OCI-LY3 (cell line): Measurements from ENCODE around the gene SPAG8.

Experiments
- H2AFZ ChIP-seq: fragments of 200-600, 300-600 bp; shearing (Covaris generic); 2 replicates; pipeline ENCODE4 v1.6.0; 2014; ENCODE audit warnings: antibody characterized with exemption, low read depth, low read length
- H3K27ac ChIP-seq: fragments of 200-600, 300-600 bp; sonication (generic); 2 replicates; pipeline ENCODE4 v1.5.1; 2014; ENCODE audit warnings: mild to moderate bottlenecking, low read length, moderate library complexity, mixed read lengths
- H3K27me3 ChIP-seq: fragments of 200-600, 300-600 bp; sonication (generic); 2 replicates; pipeline ENCODE4 v1.6.1; 2014; ENCODE audit warnings: low read depth, low read length, mixed read lengths
- H3K36me3 ChIP-seq: fragments of 200-600, 300-600 bp; sonication (generic); replicated peaks from 2 replicates; pipeline ENCODE3; 2014; ENCODE audit warnings: low read depth, low read length, mixed read lengths
- H3K4me1 ChIP-seq: fragments of 300-600, 200-600 bp; sonication (generic); 2 replicates; pipeline ENCODE4 v1.6.1; 2014; ENCODE audit warnings: low read length, mixed read lengths
- H3K4me2 ChIP-seq: fragments of 200-600, 300-600 bp; sonication (generic); 2 replicates; pipeline ENCODE4 v1.6.1; 2014; ENCODE audit warnings: low read length, mixed read lengths
- H3K4me3 ChIP-seq: fragments of 300-600, 200-600 bp; sonication (generic); 2 replicates; pipeline ENCODE4 v1.5.1; 2014; ENCODE audit warnings: antibody characterized with exemption, mild to moderate bottlenecking, low read length, moderate library complexity
- H3K79me2 ChIP-seq: fragments of 300-600, 200-600 bp; shearing (Covaris generic); 2 replicates; pipeline ENCODE4 v1.6.1; 2014; ENCODE audit warnings: mild to moderate bottlenecking, low read length, mixed read lengths
- H3K9ac ChIP-seq: fragments of 300-600, 200-600 bp; shearing (Covaris generic); 2 replicates; pipeline ENCODE4 v1.6.0; 2014; ENCODE audit warnings: mild to moderate bottlenecking, low read length, moderate library complexity
- H3K9me3 ChIP-seq: fragments of 200-600, 300-600 bp; shearing (Covaris generic); 2 replicates; pipeline ENCODE4 v1.6.1; 2014; ENCODE audit warnings: low read length, mixed read lengths; ENCODE audit not compliant: insufficient read depth
- H4K20me1 ChIP-seq: fragments of 200-600, 300-600 bp; sonication (generic); 2 replicates; pipeline ENCODE4 v1.6.1; 2016; ENCODE audit warnings: low read length, mixed read lengths; ENCODE audit not compliant: insufficient read depth
- EZH2phosphoT487 ChIP-seq: fragments of 200-600 bp; shearing (Covaris generic); IDR thresholded peaks from 2 replicates; pipeline ENCODE4 v1.6.1; 2018; ENCODE audit warnings: antibody characterized with exemption, mixed run types, low read depth
- TF ChIP-seq, protein P1 (sequence below): fragments of 200-600, 300-600 bp; sonication (generic); IDR thresholded peaks from 2 replicates; pipeline ENCODE4 v1.5.1; 2014; ENCODE audit warnings: antibody characterized with exemption, low read length, low read depth

Gene SPAG8

DNA sequence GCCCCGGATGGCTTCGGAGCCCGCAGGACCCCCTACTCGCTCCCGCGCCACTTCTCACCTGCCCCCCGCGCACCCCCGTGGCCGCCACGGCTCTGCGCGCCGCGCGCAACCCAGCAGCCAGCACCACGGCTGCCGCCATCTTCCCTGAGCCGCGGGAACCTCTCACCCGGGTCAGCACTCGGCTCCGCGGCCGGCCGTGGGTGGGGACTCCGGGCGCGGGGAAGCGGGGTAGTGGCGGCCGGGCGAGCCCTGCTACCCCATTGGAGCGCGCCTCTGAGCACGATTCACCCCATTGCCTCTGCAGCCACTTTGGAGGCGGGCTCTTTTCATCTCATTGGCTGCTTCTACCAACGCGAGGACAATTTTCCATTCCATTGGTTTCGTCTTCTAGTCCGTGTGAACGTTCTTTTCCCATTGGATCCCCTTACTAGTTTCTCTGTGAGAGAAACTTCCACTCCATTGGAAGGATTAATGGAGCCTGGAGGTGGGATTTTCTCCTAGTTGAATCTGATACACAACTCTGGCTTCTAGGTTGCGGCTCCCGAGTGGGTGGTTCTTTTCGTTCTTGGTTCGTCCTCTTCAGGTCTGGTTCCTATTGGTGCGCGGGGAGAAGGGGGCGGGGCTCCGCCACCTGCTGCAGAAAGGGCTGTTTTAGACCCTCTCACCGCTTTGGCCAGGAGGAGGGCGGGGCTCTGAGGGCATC is 2.9 kb upstream of the SPAG8 start, which contains the start of gene HINT2:
Gene HINT2, minus strand, starts transcription at position 202 of the 703 bp plus-strand sequence. Its CDS starts 63 bp downstream, at position 139.
- peaks cover 9% of the 10 kb centered on the region for H3K79me2 ChIP-seq
- no peak for TF ChIP-seq EZH2phosphoT487
- TF ChIP-seq, protein P1, sequence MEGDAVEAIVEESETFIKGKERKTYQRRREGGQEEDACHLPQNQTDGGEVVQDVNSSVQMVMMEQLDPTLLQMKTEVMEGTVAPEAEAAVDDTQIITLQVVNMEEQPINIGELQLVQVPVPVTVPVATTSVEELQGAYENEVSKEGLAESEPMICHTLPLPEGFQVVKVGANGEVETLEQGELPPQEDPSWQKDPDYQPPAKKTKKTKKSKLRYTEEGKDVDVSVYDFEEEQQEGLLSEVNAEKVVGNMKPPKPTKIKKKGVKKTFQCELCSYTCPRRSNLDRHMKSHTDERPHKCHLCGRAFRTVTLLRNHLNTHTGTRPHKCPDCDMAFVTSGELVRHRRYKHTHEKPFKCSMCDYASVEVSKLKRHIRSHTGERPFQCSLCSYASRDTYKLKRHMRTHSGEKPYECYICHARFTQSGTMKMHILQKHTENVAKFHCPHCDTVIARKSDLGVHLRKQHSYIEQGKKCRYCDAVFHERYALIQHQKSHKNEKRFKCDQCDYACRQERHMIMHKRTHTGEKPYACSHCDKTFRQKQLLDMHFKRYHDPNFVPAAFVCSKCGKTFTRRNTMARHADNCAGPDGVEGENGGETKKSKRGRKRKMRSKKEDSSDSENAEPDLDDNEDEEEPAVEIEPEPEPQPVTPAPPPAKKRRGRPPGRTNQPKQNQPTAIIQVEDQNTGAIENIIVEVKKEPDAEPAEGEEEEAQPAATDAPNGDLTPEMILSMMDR = no peak
- peak within 1 kb of the TSS; percentile 78 for H3K27ac ChIP-seq
- no peaks in the 10 kb centered on the region for H4K20me1 ChIP-seq
- peaks cover 31% of the 10 kb centered on the region for H3K4me1 ChIP-seq
- peak within 1 kb of the TSS; percentile 93 for H2AFZ ChIP-seq
- H3K36me3 ChIP-seq = no peaks in the 10 kb centered on the region
- no peaks in the 10 kb centered on the region for H3K27me3 ChIP-seq
- H3K4me3 ChIP-seq = peak within 1 kb of the TSS; percentile 81
- H3K4me2 ChIP-seq = peak within 1 kb of the TSS; percentile 99
- peak within 1 kb of the TSS; percentile 92 for H3K9ac ChIP-seq
- H3K9me3 ChIP-seq = no peaks in the 10 kb centered on the region

DNA sequence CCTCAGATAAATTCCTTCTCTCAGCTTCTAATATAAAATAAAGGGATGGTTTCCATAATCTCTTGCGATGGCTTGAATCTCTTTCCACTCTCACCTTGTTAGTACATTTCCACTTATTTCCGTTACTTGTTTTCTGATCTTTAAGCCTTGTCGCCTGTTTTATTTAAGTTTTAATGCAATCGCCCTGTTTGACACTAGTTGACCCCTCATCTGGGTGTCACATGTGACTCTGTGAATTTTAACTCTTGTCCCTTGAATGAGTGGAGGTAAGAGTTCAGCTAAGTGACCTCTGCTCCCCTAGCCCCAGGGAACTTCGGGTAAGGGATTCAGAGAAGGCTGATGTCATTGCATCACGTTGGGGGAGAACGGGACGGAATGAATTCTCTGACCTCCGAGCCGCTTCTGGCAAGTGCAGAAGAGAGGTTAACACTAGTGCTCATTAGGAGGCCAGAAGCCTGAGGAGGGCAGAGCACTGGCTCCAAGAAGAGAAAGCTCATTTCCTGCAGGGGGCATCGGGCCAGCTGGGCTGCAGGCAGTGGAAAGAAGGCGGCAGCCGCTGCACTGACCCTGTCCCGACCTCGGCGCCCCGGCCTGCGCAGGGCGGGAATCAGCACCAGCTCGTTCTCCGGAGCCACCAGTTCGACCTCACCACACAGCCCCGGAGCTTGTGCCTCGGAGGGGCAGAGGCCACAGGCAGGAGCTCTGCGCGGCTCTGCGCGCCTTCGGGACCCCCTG is 2.2 kb upstream of the SPAG8 start:
- Histone ChIP-seq H3K4me1 (peaks cover 31% of the 10 kb centered on the region), H3K27me3 (no peaks in the 10 kb centered on the region), H3K79me2 (peaks cover 9% of the 10 kb centered on the region), H3K9ac (peak overlapping the region; percentile 92), H3K4me3 (peak overlapping the region; percentile 81), H3K36me3 (no peaks in the 10 kb centered on the region), H3K4me2 (peak overlapping the region; percentile 99), H3K9me3 (no peaks in the 10 kb centered on the region), H3K27ac (peak overlapping the region; percentile 78), H4K20me1 (no peaks in the 10 kb centered on the region), H2AFZ (no peak overlapping the region)
- TF ChIP-seq, protein P1 = peak; percentile 26; the same call in 1 of the 2 replicates
- no peak for TF ChIP-seq EZH2phosphoT487

DNA sequence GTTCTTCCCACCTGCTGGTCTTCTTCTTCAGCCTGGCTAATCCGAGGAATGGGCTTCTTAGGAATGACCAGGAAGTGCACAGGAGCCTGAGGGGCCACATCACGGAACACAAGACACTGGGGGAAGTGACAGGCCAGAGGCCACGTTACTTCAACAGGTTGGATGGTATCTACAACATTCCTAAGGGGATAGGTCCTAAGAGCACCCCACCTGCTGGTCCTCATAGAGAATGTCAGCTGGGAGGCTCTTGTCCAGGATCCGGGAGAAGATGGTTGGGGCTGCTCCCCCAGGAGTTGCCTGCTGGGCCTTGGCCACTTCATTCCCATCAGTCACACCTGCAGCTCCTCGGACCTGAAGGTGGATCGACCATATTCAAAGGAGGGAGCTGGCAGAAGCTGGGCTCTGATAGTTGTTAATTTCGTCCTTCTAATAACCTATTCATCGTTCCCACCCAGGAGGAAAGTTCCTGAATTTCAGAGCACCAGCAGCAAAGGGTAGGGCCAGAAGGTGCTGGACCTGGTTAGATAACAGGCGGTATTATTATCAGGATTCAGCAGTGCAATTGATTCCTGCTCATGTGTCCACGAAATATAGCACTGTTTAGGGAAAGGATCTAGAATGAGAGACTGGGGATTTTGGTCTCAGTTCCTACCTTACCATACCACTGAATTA is 1.5 kb upstream of the SPAG8 start:
- no peaks in the 10 kb centered on the region for H3K9me3 ChIP-seq
- H3K4me2 ChIP-seq = peak overlapping the region; percentile 99
- peaks cover 31% of the 10 kb centered on the region for H3K4me1 ChIP-seq
- no peaks in the 10 kb centered on the region for H4K20me1 ChIP-seq
- H2AFZ ChIP-seq = no peak overlapping the region
- H3K9ac ChIP-seq = peak overlapping the region; percentile 92
- H3K36me3 ChIP-seq = no peaks in the 10 kb centered on the region
- H3K27ac ChIP-seq = peak overlapping the region; percentile 78
- no peak for TF ChIP-seq EZH2phosphoT487
- TF ChIP-seq, protein P1 = peak; percentile 31; the same call in 1 of the 2 replicates
- H3K79me2 ChIP-seq = peaks cover 9% of the 10 kb centered on the region
- H3K4me3 ChIP-seq = peak overlapping the region; percentile 81
- no peaks in the 10 kb centered on the region for H3K27me3 ChIP-seq
